M059J (cell line): ENCODE measurements around the gene AGBL4. TPM values are rescaled to one million over a fixed set of nuclear protein-coding genes. Genes with fewer than 3 reads are reported as not detected.
"Not testable (repeated sequence)": the region's sequence is repeated elsewhere in the genome, so short reads cannot be mapped to it uniquely, and the experiment has no call there.

Experiments
- DNase-seq: peaks from one replicate; pipeline ENCODE4 v3.0.0-alpha.2; 2012; ENCODE audit warnings: low read depth
- total RNA-seq: library from RNA; depleted of rRNA; stranded (reverse); fragments of >200 nt; shearing (Covaris generic); gene quantifications from 2 replicates; pipeline ENCODE4 v1.2.3, GENCODE V29; 2014; rRNA removed

Gene AGBL4
- total RNA-seq, result not detected in 2 replicates

DNA sequence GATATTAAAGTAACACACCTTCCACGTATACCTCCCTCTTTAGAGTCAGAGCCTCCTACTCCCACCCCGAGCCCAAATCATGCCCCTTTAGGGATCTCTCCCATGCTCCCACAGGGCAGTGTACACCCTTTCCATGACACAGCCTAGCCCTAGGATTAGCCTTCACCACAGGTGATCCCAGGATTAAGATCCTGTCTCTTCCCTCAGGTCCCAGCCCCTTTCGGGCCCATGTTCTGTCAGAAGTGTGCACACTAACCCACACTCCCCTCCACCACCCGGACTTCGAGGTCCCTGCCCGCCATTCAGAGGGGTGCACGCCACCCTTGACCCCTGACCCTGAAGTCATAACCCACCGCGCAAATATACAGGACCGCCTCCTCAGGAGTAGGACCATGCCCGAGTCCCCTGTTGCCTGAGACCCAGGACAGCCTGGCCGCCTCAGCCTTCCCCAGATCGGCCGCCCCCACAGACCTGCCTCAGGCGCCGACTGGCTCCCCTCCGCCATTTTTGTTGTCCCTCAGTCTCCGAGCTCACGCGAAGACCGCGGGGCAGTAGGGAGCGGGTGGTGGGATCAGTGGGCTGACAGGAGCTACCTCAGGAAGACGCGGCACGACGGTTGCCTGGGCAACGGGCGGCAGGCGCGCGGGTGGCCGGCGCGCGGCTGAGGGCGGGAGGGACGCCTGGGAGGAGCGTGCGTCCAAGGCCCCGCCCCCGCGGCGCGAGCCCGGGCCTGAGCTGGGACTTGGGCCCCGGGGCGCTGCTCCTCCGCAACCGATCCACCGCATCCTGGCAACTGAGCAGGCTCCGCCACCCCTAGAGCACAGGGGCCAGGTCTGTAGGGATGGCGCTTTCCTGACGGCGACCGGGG is at the start of gene AGBL4:
AGBL4 (minus strand) TSS at position 663 of the 868 bp plus-strand sequence.
- DNase-seq, result peak; percentile 38

DNA sequence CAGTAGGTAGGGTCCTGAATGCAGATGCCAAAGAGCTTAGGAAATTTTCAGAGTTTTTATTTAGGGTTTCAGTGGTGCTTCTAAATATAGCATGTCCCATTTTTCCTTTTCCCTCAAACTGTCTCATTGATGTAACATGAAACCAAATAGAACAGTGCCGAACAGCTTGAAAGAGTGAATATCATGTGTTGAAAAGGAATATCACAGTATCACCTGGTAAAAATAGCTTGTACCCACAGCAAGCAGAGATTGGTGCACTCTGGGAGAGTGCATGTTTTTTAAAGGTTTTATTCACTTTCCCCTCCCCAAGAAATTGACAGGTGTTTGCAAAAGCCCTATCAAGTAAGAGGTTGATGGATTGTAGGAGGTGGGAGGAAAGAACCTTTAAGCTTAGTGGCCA is 43.1 kb upstream of the AGBL4 start:
- no peak for DNase-seq

GRCh38 chr1:50060279-50060678 is 36.5 kb upstream of the AGBL4 start:
- DNase-seq, result peak; percentile 15

- no peak for DNase-seq
Measured at GRCh38 chr1:50048791-50049190, 25.0 kb upstream of the AGBL4 start.

- no peak for DNase-seq
Measured at GRCh38 chr1:50047916-50048694, 24.4 kb upstream of the AGBL4 start.

GRCh38 chr1:50038237-50038809 is 14.6 kb upstream of the AGBL4 start:
- no peak for DNase-seq

GRCh38 chr1:50027794-50028193 is 4.0 kb upstream of the AGBL4 start:
- DNase-seq, result no peak

- no peak for DNase-seq
Measured at GRCh38 chr1:49995734-49996133, 28.0 kb downstream of the AGBL4 start.

DNA sequence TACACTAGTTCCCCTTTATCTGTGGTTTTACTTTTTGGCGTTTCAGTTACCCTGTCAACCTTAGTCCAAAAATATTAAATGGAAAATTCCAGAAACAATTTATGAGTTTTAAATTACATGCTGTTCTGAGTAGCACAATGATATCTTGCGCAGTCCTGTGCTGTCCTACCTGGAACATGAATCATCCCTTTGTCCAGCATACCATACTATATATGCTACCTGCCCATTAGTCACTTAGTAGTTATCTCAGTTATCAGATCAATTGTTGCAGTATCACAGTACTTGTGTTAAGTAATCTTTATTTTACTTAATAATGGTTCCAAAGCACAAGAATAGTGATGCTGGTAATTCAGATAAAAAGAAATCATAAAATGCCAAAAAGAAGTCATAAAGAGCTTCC is 52.7 kb downstream of the AGBL4 start:
- DNase-seq, result no peak

DNA sequence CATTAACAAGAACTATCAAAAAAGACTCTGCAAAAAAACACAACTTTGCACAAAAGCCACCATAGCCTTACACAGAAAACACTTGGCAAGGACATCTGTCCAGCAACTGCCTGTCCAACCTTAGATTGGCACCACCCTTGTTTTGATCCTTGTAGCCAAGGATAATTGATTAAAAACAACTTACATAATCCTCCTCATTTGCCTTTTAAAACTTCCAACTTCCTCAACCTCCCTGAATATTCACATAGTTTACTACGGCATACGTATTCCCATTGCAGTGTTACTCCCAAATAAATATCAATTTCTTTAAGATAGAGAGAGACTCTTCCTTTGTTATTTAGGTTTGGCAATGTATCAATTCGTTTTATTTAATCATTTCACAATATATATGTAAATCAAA is 72.4 kb downstream of the AGBL4 start:
- DNase-seq, result no peak

DNA sequence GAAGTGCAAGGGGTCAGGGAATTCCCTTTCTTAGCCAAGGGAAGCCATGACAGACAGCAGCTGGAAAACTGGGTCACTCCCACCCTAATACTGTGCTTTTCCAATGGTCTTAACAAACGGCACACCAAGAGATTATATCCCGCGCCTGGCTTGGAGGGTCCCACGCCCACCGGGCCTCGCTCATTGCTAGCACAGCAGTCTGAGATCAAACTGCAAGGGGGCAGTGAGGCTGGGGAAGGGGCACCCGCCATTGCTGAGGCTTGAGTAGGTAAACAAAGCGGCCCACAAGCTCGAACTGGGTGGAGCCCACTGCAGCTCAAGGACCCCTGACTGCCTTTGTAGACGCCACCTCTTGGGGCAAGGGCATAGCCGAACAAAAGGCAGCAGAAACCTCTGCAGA is 108.5 kb downstream of the AGBL4 start:
- not testable (repeated sequence) for DNase-seq

GRCh38 chr1:49906365-49906764 is 117.4 kb downstream of the AGBL4 start:
- DNase-seq, result no peak

DNA sequence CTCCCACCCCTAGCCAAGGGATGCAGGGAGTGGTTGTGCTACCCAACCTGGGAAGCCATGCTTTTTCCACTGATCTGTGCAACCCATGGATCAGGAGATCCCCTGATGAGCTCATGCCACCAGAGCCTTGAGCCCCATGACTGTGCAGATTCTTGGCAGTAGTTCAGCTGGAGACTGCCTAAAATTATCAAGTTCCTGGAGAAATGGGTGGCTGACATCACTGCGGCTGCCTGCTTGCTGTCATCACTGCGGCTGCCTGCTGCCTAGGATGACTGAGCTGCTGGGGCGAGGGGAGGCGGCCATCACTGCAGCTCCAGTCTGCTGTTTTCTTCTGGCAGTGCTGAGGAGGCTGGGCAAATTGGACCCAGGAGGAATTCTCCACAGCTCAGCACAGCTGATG is 159.2 kb downstream of the AGBL4 start:
- DNase-seq, result peak; percentile 1

DNA sequence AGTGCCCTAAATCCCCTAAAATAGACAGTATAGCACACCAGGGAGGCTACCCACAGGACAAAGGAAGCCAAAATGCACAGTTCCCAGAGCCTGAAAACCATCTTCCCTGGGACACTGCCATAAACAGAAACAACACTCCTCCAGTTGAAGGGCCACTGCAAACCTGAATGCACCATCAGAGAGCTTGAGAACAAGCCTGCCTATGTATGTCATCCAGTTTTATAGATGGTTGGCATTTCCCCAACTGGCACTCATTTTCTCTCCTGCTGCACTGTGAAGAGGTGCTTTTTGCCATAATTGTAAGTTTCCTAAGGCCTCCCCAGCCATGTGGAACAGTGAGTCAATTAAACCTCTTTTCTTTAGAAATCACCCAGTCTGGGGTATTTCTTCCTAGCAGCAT is 169.0 kb downstream of the AGBL4 start:
- no peak for DNase-seq

DNA sequence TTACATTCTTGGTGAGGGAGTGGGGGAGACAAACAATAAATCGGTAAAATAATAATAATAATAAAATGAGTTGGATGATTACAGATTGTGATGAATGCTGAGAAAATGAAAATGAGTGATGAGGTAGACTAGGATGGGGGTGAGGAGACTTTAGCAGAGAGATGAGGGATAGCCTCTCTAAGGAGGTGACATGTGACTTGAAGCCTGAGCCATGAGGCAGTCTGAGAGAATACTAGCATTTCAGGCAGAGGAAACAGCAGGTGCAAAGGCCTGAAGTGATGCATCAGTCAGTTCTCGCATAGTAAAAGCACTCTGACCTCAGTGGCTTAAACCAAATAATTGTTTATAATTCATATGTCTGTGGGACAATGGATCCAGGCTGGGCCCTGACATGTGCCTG is 181.2 kb downstream of the AGBL4 start:
- no peak for DNase-seq

DNA sequence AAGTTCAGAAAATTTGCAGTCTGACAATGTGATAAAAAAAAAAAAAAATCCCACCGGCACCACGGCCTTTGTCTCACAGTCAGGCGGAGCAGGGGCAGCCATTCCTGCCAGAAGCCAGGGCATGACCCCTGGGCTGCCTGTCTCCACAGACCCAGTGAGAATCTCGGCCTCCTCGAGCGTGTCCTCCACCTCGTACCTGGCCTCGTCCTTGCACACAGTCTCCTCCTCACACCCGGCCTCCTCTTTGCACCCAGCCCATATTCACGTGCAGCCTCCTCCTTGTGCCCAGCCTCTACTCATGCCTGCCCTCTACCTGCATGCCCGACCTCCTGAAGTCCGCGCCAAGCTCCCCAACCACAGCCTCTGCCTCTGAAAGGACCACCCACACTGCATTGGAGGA is 182.0 kb downstream of the AGBL4 start:
- DNase-seq, result no peak

DNA sequence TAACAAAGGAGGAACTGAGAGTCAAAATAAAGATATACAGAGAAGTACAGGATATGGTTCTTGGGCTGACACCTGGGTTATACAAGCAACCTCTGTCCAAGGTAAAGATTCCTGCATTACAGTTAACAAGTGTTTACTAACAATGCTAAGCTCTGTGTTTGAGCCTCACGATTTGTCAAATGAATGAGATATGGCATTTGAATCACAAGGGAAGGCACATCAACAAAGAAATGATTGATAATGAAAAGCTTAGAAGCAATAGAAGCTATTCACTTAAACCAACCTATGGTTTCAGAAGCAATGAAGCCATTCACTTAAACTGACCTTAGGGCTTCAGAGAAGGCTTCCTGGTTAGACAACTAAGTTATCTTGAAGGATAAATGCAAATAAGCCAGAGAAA is 199.5 kb downstream of the AGBL4 start:
- no peak for DNase-seq

- DNase-seq, result no peak
Measured at GRCh38 chr1:49817681-49818080, 206.1 kb downstream of the AGBL4 start.

- not testable (repeated sequence) for DNase-seq
Measured at GRCh38 chr1:49787013-49787412, 236.7 kb downstream of the AGBL4 start.

DNA sequence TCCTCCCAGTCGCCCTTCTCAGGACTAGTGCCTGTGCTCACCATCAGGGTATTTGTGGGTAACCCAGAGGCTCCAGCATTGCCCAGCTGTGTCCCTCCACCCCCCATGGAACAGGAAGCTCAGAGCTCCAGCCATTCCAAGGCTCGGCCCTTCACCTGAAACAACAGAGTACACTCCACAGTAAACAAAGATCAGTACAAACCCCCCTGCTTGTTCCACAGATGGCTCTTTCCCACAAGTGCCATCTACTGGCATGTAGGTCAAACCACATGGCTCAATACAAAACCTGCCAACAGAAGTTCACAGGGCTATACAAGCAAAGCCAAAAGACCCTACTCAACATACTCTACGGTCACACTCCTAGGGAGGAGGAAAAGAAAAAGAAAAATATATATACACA is 258.7 kb downstream of the AGBL4 start:
- no peak for DNase-seq

DNA sequence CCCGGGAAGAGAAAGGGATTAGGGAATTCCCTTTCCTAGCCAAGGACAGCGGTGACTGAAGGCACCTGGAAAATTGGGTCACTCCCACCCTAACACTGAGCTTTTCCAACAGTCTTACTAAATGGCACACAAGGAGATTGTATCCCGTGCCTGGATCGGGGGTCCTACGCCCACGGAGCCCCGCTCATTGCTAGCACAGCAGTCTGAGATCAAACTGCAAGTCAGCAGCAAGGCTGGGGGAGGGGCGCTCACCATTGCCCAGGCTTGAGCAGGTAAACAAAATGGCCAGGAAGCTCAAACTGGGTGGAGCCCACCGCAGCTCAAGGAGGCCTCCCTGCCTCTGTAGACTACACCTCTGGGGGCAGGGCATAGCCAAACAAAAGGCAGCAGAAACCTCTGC is 285.6 kb downstream of the AGBL4 start:
- not testable (repeated sequence) for DNase-seq

DNA sequence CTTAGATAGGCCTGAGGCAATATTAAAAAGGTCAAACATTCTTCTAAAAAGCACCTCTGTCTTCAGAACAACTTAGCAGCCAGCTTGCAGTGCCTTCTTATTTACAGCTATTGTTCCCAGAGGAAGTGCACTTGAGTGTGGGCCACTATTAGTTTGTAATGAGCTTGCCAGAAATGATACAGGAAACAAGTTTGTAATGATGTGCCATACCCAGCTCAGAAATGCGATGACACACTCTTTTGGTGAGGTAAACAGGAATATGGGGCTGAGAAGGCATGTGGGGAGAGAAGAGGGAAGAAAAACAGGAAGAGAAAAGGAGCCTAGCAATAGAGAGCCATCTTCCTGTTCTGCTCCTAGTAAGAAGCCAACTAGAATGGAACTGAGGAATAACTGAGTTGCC is 295.4 kb downstream of the AGBL4 start:
- DNase-seq, result no peak

GRCh38 chr1:49723662-49724061 is 300.1 kb downstream of the AGBL4 start:
- no peak for DNase-seq
